Hematopoietic multipotent progenitor cell treated with erythropoietin and hydrocortisone succinate and interleukin-3 and kit ligand, for 6 days (in vitro differentiated cells): ENCODE data around the gene PIP4K2A.
"Not testable (repeated sequence)": the region's sequence is repeated elsewhere in the genome, so short reads cannot be mapped to it uniquely, and the experiment has no call there.

ENCODE experiments used
- DNase-seq: peaks from one replicate; pipeline ENCODE4 v3.0.0-alpha.2; 2015

PIP4K2A gene

GRCh38 chr10:22718659-22719058 is 4.3 kb upstream of the PIP4K2A start:
- not testable (repeated sequence) for DNase-seq

- no peak for DNase-seq
Observed at GRCh38 chr10:22717728-22718127, 3.4 kb upstream of the PIP4K2A start.

GRCh38 chr10:22716943-22717342 is 2.6 kb upstream of the PIP4K2A start:
- DNase-seq: no peak

- no peak for DNase-seq
Observed at GRCh38 chr10:22715290-22715625, 880 bp upstream of the PIP4K2A start.

GRCh38 chr10:22713853-22714478 is 412 bp downstream of the PIP4K2A start:
- DNase-seq: peak; percentile 57

- DNase-seq: peak; percentile 53
Observed at GRCh38 chr10:22712956-22713852, 1.2 kb downstream of the PIP4K2A start.

- no peak for DNase-seq
Observed at GRCh38 chr10:22712211-22712955, 2.0 kb downstream of the PIP4K2A start.

- peak; percentile 62 for DNase-seq
Observed at GRCh38 chr10:22711373-22711772, 3.0 kb downstream of the PIP4K2A start.

GRCh38 chr10:22710139-22710745 is 4.1 kb downstream of the PIP4K2A start:
- DNase-seq: peak; percentile 40

- DNase-seq: no peak
Observed at GRCh38 chr10:22708772-22709171, 5.6 kb downstream of the PIP4K2A start.

GRCh38 chr10:22705527-22705926 is 8.9 kb downstream of the PIP4K2A start:
- DNase-seq: no peak

GRCh38 chr10:22704942-22705341 is 9.4 kb downstream of the PIP4K2A start:
- DNase-seq: peak; percentile 54

GRCh38 chr10:22704471-22704911 is 9.9 kb downstream of the PIP4K2A start:
- DNase-seq: peak; percentile 82

- peak; percentile 91 for DNase-seq
Observed at GRCh38 chr10:22702348-22702747, 12.0 kb downstream of the PIP4K2A start.

GRCh38 chr10:22701132-22701826 is 13.1 kb downstream of the PIP4K2A start:
- DNase-seq: no peak

- no peak for DNase-seq
Observed at GRCh38 chr10:22700489-22700888, 13.9 kb downstream of the PIP4K2A start.

- no peak for DNase-seq
Observed at GRCh38 chr10:22699976-22700375, 14.4 kb downstream of the PIP4K2A start.

GRCh38 chr10:22698941-22699440 is 15.4 kb downstream of the PIP4K2A start:
- no peak for DNase-seq

GRCh38 chr10:22697800-22698199 is 16.6 kb downstream of the PIP4K2A start:
- DNase-seq: no peak

- DNase-seq: no peak
Observed at GRCh38 chr10:22697101-22697500, 17.3 kb downstream of the PIP4K2A start.

- no peak for DNase-seq
Observed at GRCh38 chr10:22693860-22694259, 20.5 kb downstream of the PIP4K2A start.

GRCh38 chr10:22693371-22693784 is 21.0 kb downstream of the PIP4K2A start:
- peak; percentile 90 for DNase-seq
